Raji (cell line): Measurements from ENCODE around the gene FCER2.

Experiments used
- POLR2A ChIP-seq: IDR thresholded peaks from 2 replicates; pipeline ENCODE4 v1.6.1; 2011; ENCODE audit warnings: low read depth, low read length, control low read depth; ENCODE audit not compliant: insufficient read depth

Gene FCER2

DNA sequence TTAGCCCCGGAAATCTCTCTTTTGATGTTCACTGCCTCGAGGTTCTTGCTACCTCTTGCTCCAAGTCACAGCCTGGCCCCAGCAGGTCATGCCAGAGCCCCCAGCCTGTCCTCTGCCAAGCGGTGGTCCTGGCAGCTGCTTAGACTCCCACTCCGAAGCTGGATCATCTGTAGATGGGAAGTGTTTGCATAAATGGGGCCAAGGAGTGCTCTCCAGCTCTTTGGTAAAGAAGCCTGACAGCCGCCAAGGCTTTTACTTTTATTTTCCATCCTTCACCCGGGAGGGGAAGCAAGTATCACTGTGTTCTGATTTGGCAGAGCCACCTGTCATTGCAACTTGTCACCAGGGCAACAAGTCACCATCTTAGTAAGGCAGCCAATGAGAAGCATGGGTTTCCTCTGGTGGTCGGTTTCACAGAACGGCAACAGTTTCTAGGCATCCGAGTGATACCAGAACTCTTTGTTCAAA is 43.7 kb downstream of the FCER2 start:
- peak; percentile 48; the same call in 1 of the 2 replicates for TF ChIP-seq POLR2A

DNA sequence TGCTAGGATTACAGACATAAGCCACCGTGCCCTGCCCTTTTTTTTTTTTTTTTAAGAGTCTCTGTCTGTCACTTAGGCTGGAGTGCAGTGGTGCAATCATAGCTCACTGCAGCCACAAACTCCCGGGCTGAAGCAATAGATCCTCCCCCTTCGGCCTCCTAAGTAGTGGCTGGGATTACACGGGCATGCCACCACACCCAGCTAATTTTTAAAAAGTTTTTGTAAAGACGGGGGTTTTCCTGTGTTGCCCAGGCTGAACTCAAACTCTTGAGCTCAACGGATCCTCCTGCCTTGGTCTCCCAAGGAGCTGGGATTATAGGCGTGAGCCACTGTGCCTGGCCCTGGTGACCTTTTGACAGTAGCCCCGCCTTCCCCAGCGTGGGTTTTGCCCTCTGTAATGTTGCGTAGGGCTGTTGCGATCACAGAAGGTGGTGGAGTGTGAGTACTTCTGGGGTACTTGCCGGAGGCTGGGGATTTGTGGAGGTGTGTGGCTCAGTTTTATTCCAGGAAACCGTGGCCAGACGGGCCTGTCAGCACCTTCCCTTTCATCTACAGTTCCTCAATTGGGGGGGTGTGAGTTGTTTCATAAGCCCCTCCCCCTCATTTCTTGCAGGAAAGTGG is 44.7 kb downstream of the FCER2 start:
- TF ChIP-seq POLR2A = no peak

DNA sequence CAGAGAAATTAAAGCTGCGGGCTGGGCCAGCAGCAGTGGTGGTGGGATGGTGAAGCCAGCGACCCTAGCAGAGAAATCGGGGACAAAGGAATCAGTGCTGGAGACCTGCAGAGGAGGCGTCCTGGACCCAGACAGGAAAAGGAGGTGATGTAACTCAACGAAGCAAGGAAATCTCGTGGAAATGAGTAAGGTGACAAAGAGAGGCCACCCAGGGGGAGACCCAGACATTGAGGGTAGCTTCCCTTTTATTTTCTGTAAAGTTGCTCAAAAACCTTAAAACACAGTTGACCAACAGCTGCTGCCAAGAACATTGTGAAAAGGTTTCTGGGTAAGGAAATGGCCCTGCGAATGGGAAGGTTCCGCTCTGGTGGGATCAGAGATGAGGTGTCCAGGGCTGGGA is 46.4 kb downstream of the FCER2 start:
- TF ChIP-seq POLR2A = no peak

DNA sequence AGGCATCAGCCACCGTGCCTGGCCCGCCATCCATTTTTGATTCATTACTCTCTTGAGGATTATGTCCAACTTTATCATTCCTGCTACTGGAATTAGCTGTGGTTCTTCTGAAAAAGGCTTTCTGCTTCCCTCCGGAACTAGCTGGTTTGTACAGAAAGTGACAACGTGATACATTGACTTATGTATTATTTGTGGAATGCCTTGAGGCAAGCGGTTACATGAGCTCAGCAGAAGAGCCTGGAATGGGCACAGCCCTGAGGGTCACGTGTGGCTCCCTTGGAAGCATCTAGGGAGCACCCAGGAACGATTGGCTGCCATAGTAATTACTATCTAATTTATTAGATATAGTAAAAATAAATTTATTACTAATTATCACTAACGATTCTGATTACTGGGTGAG is 47.5 kb downstream of the FCER2 start:
- TF ChIP-seq POLR2A = no peak

DNA sequence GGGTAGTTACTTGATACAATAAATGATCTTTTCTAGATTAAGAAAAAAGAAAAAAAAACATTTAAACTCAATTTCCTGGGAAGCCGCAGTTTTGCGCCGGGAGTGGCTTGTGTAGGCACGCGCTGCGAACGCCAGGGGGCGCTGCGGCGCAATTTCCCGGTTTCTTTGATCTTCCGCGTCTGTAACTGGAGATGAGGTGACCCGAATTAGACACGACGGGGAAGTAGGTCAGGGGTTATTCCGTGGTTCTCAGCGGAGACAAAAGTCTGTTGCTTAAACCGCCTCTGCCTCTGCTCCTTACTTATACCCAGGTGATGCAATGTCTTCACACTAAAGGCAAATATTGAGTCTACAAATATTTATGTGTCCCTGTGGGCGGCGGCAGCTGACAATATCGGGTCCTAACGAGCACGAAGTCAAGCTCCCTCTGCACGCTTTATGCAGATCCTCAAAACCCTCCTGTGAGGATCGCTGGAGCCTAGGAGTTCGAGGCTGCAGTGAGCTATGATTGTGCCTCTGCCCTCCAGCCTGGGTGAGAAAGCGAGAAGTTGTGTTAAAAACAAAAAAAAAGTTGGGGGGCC is 49.8 kb downstream of the FCER2 start:
- peak; percentile 33; the same call in 1 of the 2 replicates for TF ChIP-seq POLR2A

DNA sequence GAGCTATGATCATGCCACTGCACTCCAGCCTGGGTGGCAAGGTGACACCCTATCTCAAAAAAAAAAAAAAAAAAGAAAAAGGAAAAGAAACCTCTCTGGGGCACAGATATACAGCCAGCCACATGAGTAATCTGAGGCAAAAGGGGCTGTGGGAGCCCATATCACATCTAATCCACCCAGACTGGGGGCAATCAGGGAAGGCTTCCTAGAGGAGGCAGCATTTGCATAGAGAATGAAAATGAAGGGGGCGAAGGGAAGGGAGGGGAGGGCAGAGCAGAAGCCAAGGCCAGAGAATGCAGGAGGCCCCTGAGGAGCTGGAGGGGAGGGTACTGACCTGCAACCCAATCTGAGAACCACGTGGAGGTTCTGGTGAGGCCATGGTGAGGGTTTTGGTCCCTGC is 51.8 kb downstream of the FCER2 start:
- no peak for TF ChIP-seq POLR2A

DNA sequence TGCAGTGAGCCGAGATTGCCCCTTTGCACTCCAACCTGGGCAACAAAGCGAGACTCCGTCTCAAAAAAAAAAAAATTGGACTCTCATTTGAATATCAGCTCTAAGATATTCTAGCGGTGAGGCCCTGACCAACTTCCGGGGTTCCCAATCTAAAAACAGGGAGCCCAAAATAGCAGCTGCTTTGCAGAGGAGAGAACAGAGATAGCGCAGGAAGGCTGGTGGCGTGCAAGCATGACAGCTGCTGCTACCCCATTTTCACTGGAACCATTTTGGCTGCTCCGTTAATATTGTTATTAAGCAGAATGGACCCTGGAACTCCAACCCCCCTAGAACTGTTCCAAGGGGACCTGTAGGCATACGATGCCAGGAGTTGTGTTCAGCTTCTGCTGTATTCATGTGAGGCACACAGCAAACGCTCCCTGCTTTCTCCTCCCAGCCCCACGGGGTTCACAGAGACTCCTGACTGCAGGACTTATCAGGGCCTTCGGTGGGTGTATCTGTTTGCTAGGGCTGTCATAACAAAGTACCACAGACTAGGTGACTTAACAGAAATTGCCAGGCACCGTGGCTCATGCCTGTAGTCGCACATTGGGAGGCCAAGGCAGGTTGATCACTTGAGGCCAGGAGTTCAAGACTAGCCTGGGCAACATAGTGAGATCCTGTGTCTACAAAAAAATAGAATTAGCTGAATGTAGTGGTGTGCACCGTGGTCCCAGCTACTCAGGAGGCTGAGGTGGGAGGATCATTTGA is 53.5 kb downstream of the FCER2 start:
- no peak for TF ChIP-seq POLR2A

DNA sequence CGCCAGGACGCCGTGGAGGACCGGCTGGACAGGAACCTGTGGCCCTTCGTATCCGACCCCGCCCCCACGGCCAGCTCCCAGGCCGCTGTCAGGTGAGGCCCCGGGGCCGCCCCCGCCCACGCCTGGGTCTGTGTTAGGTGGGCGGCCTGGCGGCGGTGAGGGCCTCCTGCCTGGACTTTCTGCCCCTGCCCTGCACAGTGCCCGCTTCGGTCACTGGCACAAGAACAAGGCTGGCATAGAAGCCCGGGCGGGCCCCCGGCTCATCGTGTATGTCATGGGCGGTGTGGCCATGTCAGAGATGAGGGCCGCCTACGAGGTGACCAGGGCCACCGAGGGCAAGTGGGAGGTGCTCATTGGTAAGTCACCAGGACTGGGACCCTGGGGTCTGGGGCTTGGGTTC is 54.8 kb downstream of the FCER2 start:
- TF ChIP-seq POLR2A = no peak

DNA sequence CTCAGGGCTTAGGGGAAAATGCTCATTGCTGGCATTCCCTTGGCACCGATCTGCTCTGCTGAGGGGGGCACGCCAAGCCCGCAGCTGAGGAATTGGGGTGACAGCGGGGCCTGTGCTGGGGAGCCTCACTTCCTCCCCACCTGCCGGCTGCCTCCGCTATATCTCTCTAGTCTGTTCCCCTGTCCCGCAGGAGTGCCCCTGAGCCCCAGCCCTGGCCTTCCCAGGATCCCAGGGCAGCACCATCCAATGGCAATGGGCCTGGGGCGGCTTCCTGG is 55.6 kb downstream of the FCER2 start:
- no peak for TF ChIP-seq POLR2A

DNA sequence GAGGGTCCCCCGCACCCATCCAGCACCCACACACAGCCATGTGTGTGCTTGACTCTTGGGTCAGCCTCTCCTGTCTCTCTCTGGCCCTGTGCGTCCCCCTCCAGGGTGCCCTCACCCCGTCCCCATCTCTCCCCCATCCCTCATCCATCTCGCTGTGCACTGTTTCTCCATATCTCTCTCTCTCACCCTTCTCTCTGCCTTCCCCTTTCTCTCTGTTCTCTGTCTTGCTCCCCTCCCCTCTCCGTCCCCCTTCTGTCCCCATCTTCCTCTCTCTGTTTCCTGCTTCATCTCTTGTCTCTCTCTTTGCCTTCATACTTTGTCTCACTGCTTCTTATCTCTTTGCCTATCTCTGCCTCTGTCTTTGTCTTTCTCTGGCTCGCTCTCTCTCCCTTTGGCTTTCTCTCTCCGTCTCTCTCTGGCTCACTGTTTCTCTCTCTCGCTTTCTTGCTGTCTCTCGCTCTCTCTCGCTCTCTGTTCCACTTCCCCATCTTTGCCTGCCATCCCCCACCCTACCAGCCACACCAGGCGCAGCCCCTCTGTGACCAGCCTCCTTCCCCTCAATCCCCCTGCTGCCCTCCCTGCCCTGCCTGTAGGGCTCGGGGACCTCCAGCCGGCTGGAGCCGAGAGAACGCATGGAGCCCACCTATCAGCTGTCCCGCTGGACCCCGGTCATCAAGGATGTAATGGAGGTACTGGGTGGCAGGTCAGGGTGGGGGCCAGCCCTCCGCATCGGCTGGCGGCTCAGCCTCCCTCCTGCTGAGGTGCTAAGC is 56.1 kb downstream of the FCER2 start:
- no peak for TF ChIP-seq POLR2A

DNA sequence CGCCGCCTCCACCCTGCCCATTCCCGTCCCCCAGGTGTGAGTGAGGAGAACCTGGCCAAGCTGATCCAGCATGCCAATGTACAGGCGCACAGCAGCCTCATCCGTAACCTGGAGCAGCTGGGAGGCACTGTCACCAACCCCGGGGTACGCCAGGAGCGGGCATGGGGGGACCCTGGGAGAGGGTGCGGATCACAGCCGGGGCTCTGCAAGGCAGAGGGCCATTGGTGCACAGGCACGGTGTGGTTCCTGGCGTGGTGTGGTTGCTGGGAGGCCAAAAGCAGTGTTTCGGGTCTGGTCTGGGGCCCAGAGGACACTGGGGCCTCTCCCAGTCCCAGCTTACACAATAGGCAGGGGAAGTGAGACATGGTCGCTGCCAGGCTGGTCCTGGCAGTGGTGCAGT is 56.8 kb downstream of the FCER2 start:
- no peak for TF ChIP-seq POLR2A

DNA sequence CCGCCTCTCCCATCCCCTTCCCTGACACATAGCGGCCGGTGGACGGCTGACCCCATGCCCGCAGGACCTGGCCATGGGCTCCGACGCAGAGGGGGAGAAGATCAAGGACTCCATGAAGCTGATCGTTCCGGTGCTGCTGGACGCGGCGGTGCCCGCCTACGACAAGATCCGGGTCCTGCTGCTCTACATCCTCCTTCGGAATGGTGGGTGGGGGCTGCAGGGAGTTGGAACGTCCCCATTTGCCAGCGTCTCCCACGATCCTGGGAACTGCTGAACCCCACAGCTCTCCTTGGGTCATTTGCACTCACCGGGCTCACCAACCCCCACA is 57.4 kb downstream of the FCER2 start:
- no peak for TF ChIP-seq POLR2A

DNA sequence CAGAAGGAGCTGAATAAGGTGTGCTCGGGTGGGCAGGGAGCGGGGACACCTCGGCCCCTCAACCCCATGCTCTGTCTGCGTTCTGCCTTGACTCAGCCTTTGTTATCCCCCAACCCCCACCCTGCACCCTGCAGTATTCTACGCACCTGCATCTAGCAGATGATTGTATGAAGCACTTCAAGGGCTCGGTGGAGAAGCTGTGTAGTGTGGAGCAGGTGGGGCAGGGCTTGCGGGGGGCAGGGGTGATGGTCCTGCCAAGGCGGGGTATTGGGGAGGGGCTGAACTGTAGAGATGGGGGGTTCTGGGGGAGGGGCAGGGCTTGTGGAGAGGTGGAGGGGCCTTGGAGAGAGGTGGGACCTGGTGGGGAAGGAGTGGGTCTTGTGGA is 58.9 kb downstream of the FCER2 start:
- no peak for TF ChIP-seq POLR2A

DNA sequence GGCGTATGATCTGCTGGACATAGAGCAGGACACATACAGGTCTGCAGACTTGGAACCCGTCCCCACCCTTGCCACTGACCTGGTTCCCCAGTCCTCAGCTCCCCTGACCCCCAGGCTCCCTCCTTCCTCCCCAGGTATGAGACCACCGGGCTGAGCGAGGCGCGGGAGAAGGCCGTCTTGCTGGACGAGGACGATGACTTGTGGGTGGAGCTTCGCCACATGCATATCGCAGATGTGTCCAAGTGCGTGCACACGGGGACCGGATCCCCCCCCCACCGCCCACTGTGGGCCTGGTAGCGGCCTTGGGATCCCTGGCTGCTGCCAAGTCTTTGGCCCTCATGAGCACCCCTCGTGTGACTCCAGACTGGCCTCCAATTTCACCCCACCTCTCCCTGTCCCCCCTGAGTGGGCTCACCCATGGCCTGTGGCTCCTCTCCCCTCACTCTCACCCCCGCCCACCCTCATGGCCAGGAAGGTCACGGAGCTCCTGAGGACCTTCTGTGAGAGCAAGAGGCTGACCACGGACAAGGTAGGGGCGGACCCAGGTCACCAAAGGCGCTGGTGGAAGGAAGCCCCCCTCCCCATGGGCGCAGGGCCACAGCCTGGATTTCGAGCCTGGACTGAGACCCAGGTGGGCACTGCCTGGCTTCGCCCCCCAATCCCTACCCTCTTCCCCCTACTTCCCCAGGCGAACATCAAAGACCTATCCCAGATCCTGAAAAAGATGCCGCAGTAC is 59.5 kb downstream of the FCER2 start:
- TF ChIP-seq POLR2A = no peak
